IMR-90 (cell line): ENCODE measurements around the gene SIGLEC15. TPM values are rescaled to one million over a fixed set of nuclear protein-coding genes. Genes with fewer than 3 reads are reported as not detected.

Experiments used
- ATAC-seq: fragments of 200-7000 bp; cut with Tn5 transposase; 2 replicates; pipeline ENCODE4 v1.9.1; 2020; ENCODE audit warnings: low read depth, mild to moderate bottlenecking, moderate library complexity
- BruUV-seq: library from RNA; stranded (reverse); fragments of 400-500 nt; replicated peaks from 2 replicates; lab custom pipeline; 2021; lab: Mats Ljungman, UMichigan
- CTCF ChIA-PET: fragments of 300-600 bp; formaldehyde crosslinking; extraction: SDS; loops from one replicate; lab custom pipeline; 2021; ENCODE audit warnings: antibody characterized with exemption; lab: Yijun Ruan, JAX
- POLR2A ChIA-PET: fragments of 300-600 bp; sonication (Branson Sonifier 250); formaldehyde crosslinking; loops from one replicate; lab custom pipeline; 2022; ENCODE audit warnings: antibody characterized with exemption; ENCODE audit not compliant: unreplicated experiment; lab: Charles Lee
- DNase-seq: peaks from one replicate; pipeline ENCODE4 v3.0.0; 2013
- H2AFZ ChIP-seq: replicated peaks from 2 replicates; pipeline ENCODE3; 2013; ENCODE audit warnings: low read length, mild to moderate bottlenecking; ENCODE audit not compliant: poor library complexity
- H2AK5ac ChIP-seq: 2 replicates; pipeline ENCODE4 v1.6.1; 2013; ENCODE audit warnings: low read depth, low read length, inconsistent platforms
- H2AK9ac ChIP-seq: replicated peaks from 2 replicates; pipeline ENCODE3; 2013; ENCODE audit warnings: mild to moderate bottlenecking, low read depth, low read length, moderate library complexity; ENCODE audit not compliant: poor library complexity
- H2BK120ac ChIP-seq: 2 replicates; pipeline ENCODE4 v1.6.1; 2013; ENCODE audit warnings: low read depth, low read length, inconsistent platforms
- H2BK15ac ChIP-seq: 3 replicates; pipeline ENCODE4 v1.6.1; 2013; ENCODE audit warnings: low read depth, low read length, inconsistent platforms
- H2BK20ac ChIP-seq: 2 replicates; pipeline ENCODE4 v1.6.1; 2013; ENCODE audit warnings: low read depth, mild to moderate bottlenecking, inconsistent platforms, low read length, moderate library complexity
- H2BK5ac ChIP-seq: 2 replicates; pipeline ENCODE4 v1.6.1; 2013; ENCODE audit warnings: mild to moderate bottlenecking, low read depth, low read length, inconsistent platforms; ENCODE audit not compliant: poor library complexity, severe bottlenecking
- H3K14ac ChIP-seq: replicated peaks from 2 replicates; pipeline ENCODE4 v1.6.1; 2013; ENCODE audit warnings: low read depth, low read length, inconsistent platforms
- H3K18ac ChIP-seq: 2 replicates; pipeline ENCODE4 v1.6.1; 2013; ENCODE audit warnings: low read depth, low read length, control low read depth
- H3K23ac ChIP-seq: 2 replicates; pipeline ENCODE4 v1.6.1; 2013; ENCODE audit warnings: low read depth, low read length, inconsistent platforms
- H3K27ac ChIP-seq: 2 replicates; pipeline ENCODE4 v1.5.1; 2013; ENCODE audit warnings: mild to moderate bottlenecking, control low read depth, low read length; ENCODE audit not compliant: insufficient read depth
- H3K27me3 ChIP-seq: 2 replicates; pipeline ENCODE4 v1.6.1; 2013; ENCODE audit warnings: low read length; ENCODE audit not compliant: control insufficient read depth, insufficient read depth
- H3K36me3 ChIP-seq: 2 replicates; pipeline ENCODE4 v1.6.1; 2013; ENCODE audit warnings: low read length, mixed read lengths; ENCODE audit not compliant: control insufficient read depth, insufficient read depth
- H3K4ac ChIP-seq: 2 replicates; pipeline ENCODE4 v1.6.1; 2013; ENCODE audit warnings: low read depth, low read length, inconsistent platforms
- H3K4me1 ChIP-seq: 2 replicates; pipeline ENCODE4 v1.6.1; 2013; ENCODE audit warnings: low read length, mixed read lengths; ENCODE audit not compliant: control insufficient read depth, insufficient read depth
- H3K4me2 ChIP-seq: 2 replicates; pipeline ENCODE4 v1.6.1; 2013; ENCODE audit warnings: low read depth, mild to moderate bottlenecking, control low read depth, low read length, moderate library complexity
- H3K4me3 ChIP-seq: 2 replicates; pipeline ENCODE4 v1.5.1; 2013; ENCODE audit warnings: low read depth, mild to moderate bottlenecking, control low read depth, low read length, moderate library complexity; ENCODE audit not compliant: insufficient read depth
- H3K56ac ChIP-seq: 2 replicates; pipeline ENCODE4 v1.6.1; 2013; ENCODE audit warnings: low read length, inconsistent platforms; ENCODE audit not compliant: insufficient read depth; ENCODE audit errors: extremely low read depth
- H3K79me1 ChIP-seq, 2 experiments: 2 replicates each; pipeline ENCODE4 v1.6.1; 2013; ENCODE audit warnings: low read length in 2 of 2, inconsistent platforms in 1 of 2, low read depth in 1 of 2
- H3K9ac ChIP-seq: 2 replicates; pipeline ENCODE4 v1.6.1; 2013; ENCODE audit warnings: low read depth, low read length, control low read depth
- H3K9me1 ChIP-seq: 2 replicates; pipeline ENCODE4 v1.6.1; 2013; ENCODE audit warnings: low read length, inconsistent platforms; ENCODE audit not compliant: insufficient read depth
- H3K9me3 ChIP-seq: 2 replicates; pipeline ENCODE4 v1.6.1; 2013; ENCODE audit warnings: low read length; ENCODE audit not compliant: control insufficient read depth, insufficient read depth
- H4K20me1 ChIP-seq: 2 replicates; pipeline ENCODE4 v1.6.1; 2013; ENCODE audit warnings: low read length, inconsistent platforms; ENCODE audit not compliant: insufficient read depth
- H4K5ac ChIP-seq: 2 replicates; pipeline ENCODE4 v1.6.1; 2013; ENCODE audit warnings: mild to moderate bottlenecking, low read depth, low read length, control low read depth
- H4K8ac ChIP-seq, 2 experiments: 2 replicates each; pipeline ENCODE4 v1.6.1; 2013; ENCODE audit warnings: low read depth in 2 of 2, low read length in 2 of 2, control low read depth in 1 of 2, inconsistent platforms in 1 of 2
- H4K91ac ChIP-seq: 2 replicates; pipeline ENCODE4 v1.6.1; 2013; ENCODE audit warnings: low read depth, low read length, inconsistent platforms; ENCODE audit not compliant: insufficient read depth
- BHLHE40 ChIP-seq: fragments of 150-350 bp; IDR thresholded peaks from 2 replicates; pipeline ENCODE4 v1.6.1; 2016; ENCODE audit warnings: mild to moderate bottlenecking, low read depth, low read length
- CEBPB ChIP-seq: IDR thresholded peaks from 2 replicates; pipeline ENCODE4 v1.6.1; 2012; ENCODE audit warnings: low read depth, low read length, improper control_type of control experiment
- CTCF ChIP-seq: conservative IDR thresholded peaks from 2 replicates; pipeline ENCODE4 v1.5.1; 2012; ENCODE audit warnings: mild to moderate bottlenecking, low read depth, low read length, improper control_type of control experiment
- FOS ChIP-seq: fragments of 150-350 bp; IDR thresholded peaks from 2 replicates; pipeline ENCODE4 v1.6.1; 2016; ENCODE audit warnings: low read depth, low read length
- MAFK ChIP-seq: IDR thresholded peaks from 2 replicates; pipeline ENCODE4 v1.6.1; 2012; ENCODE audit warnings: low read depth, low read length, improper control_type of control experiment
- MAZ ChIP-seq: IDR thresholded peaks from 2 replicates; pipeline ENCODE4 v1.6.1; 2012; ENCODE audit warnings: low read depth, mild to moderate bottlenecking, low read length, improper control_type of control experiment, moderate library complexity, borderline replicate concordance
- MXI1 ChIP-seq: IDR thresholded peaks from 2 replicates; pipeline ENCODE4 v1.6.1; 2012; ENCODE audit warnings: low read depth, mild to moderate bottlenecking, low read length, moderate library complexity, borderline replicate concordance
- NFE2L2 ChIP-seq: fragments of 150-350 bp; IDR thresholded peaks from 2 replicates; pipeline ENCODE4 v1.6.1; 2016; ENCODE audit warnings: low read depth, mild to moderate bottlenecking, low read length
- POLR2A ChIP-seq: IDR thresholded peaks from 2 replicates; pipeline ENCODE4 v1.6.1; 2012; ENCODE audit warnings: mild to moderate bottlenecking, low read depth, low read length
- RAD21 ChIP-seq: IDR thresholded peaks from 2 replicates; pipeline ENCODE4 v1.6.1; 2012; ENCODE audit warnings: low read length, improper control_type of control experiment
- RFX5 ChIP-seq: IDR thresholded peaks from 2 replicates; pipeline ENCODE4 v1.8.0; 2012; ENCODE audit warnings: low read depth, mild to moderate bottlenecking, low read length, moderate library complexity
- WGBS, 2 experiments: methylation state at CpG; one replicate each; pipeline versions ENCODE4 v1.1.5 to v1.1.7; 2013; ENCODE audit warnings: missing lambda C conversion rate in 2 of 2; ENCODE audit not compliant: insufficient read length in 1 of 2; ENCODE audit errors: extremely low coverage in 2 of 2; 5-methylcytosine and 5-hydroxymethylcytosine counted together
- dilution Hi-C: fragments of 300-500 bp; cut with HindIII; formaldehyde crosslinking; loops from one replicate; pipeline ENCODE4 v1.14.3; 2018; ENCODE audit warnings: low sequenced_read_pairs; ENCODE audit not compliant: unreplicated experiment
- in situ Hi-C: fragments of 300-500 bp; cut with MboI; formaldehyde crosslinking; loops from 3 replicates; pipeline ENCODE4 v1.14.3; 2019; ENCODE audit warnings: low sequenced_read_pairs, inconsistent platforms, mixed read lengths
- intact Hi-C: fragments of 100-400 bp; cut with micrococcal nuclease; formaldehyde crosslinking; loops from 2 replicates; pipeline ENCODE4 v1.10.0; 2022
- polyA plus RNA-seq, 3 experiments: library from polyadenylated mRNA; depleted of rRNA; stranded (reverse); fragments of >200 nt; gene quantifications; 2 replicates each; pipeline ENCODE4 v1.2.3, GENCODE V29; 2012; ENCODE audit warnings: low replicate concordance in 1 of 3
- total RNA-seq: library from RNA; depleted of rRNA; stranded (reverse); fragments of >200 nt; gene quantifications from 2 replicates; pipeline ENCODE4 v1.2.3, GENCODE V29; 2012
- TF ChIP-seq, protein P1 (sequence below): fragments of 150-350 bp; IDR thresholded peaks from 2 replicates; pipeline ENCODE4 v1.6.1; 2016; ENCODE audit warnings: low read depth, mild to moderate bottlenecking, low read length, moderate library complexity, borderline replicate concordance
- TF ChIP-seq, protein P2 (sequence below): fragments of 150-350 bp; IDR thresholded peaks from 2 replicates; pipeline ENCODE4 v1.6.1; 2017; ENCODE audit warnings: mild to moderate bottlenecking, antibody characterized with exemption, low read length, low read depth

Gene SIGLEC15
- total and polyA plus RNA-seq, 2 of the 4 experiments (the other 2 are of a cell fraction): 1.1 to 1.8 TPM

DNA sequence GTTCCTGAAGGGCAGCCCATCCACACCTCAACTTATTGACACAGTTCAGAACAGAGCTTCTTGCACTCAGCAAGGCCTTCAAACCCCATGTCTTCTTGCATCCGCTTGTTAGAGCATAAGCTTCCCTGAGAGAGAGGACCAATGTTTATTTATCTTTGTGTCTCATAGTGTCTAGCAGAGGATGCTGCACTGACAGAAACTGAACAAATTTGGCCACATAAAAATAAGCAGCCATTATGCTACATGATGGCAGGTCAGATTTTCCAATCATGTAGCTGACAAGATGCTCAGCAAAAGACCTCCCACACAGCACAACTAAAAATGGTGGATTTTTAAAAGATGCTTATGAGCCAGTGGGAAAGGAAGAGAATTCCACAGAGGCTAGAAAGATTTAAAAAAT lies 38.1 kb upstream of the SIGLEC15 start:
- Histone ChIP-seq H3K56ac (peak overlapping the region; percentile 45; the same call in 1 of the 2 replicates), H2AK9ac (peak overlapping the region; percentile 18), H4K5ac (peak overlapping the region; percentile 61; the same call in 1 of the 2 replicates), H2AFZ (peak overlapping the region; percentile 9), H3K4me1 (peaks cover 27% of the 10 kb centered on the region), H3K27me3 (no peaks in the 10 kb centered on the region), H3K4me3 (no peak overlapping the region), H3K9ac (no peak overlapping the region), H3K23ac (peak overlapping the region; percentile 4; the same call in 1 of the 2 replicates), H2BK15ac (peak overlapping the region; percentile 16; the same call in 1 of the 3 replicates), H3K79me1 (peaks cover 0 to 6% of the 10 kb centered on the region in 2 experiments; a peak in 2 of 4 replicates), H2BK5ac (peak overlapping the region; percentile 48), H3K36me3 (no peaks in the 10 kb centered on the region), H3K4me2 (no peak overlapping the region), H3K9me1 (peaks cover 12% of the 10 kb centered on the region), H2AK5ac (peak overlapping the region; percentile 68; the same call in 1 of the 2 replicates), H2BK120ac (peak overlapping the region; percentile 70), H3K18ac (peak overlapping the region; percentile 74), H3K9me3 (no peaks in the 10 kb centered on the region), H4K91ac (peak overlapping the region; percentile 75), H3K27ac (0 out of 2 replicates have a peak overlapping the region, but pooled peaks have one; percentile 11), H3K14ac (peak overlapping the region; percentile 50), H4K8ac (peak overlapping the region in 1 of 2 experiments; percentile 92; a peak in 2 of 4 replicates), H4K20me1 (no peaks in the 10 kb centered on the region), H3K4ac (peak overlapping the region; percentile 69), H2BK20ac (peak overlapping the region; percentile 87)
- POLR2A ChIA-PET: no interaction called here
- CTCF ChIA-PET: no interaction called here
- dilution Hi-C loops: no loop called here
- TF ChIP-seq POLR2A: no peak
- no peak for TF ChIP-seq NFE2L2
- TF ChIP-seq CEBPB: no peak
- TF ChIP-seq, protein P1, sequence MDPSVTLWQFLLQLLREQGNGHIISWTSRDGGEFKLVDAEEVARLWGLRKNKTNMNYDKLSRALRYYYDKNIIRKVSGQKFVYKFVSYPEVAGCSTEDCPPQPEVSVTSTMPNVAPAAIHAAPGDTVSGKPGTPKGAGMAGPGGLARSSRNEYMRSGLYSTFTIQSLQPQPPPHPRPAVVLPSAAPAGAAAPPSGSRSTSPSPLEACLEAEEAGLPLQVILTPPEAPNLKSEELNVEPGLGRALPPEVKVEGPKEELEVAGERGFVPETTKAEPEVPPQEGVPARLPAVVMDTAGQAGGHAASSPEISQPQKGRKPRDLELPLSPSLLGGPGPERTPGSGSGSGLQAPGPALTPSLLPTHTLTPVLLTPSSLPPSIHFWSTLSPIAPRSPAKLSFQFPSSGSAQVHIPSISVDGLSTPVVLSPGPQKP: no peak
- TF ChIP-seq, protein P2, sequence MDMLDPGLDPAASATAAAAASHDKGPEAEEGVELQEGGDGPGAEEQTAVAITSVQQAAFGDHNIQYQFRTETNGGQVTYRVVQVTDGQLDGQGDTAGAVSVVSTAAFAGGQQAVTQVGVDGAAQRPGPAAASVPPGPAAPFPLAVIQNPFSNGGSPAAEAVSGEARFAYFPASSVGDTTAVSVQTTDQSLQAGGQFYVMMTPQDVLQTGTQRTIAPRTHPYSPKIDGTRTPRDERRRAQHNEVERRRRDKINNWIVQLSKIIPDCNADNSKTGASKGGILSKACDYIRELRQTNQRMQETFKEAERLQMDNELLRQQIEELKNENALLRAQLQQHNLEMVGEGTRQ: no peak
- TF ChIP-seq FOS: no peak
- TF ChIP-seq MXI1: no peak
- no peak for TF ChIP-seq RAD21
- no peak for TF ChIP-seq MAZ
- TF ChIP-seq CTCF: no peak
- no peak for TF ChIP-seq MAFK
- no peak for TF ChIP-seq RFX5
- no peak for TF ChIP-seq BHLHE40
- ATAC-seq (peak; percentile 21; the same call in 1 of the 2 replicates), DNase-seq (peak; percentile 65)
- in situ Hi-C loops: loop anchor here (10.0 kb wide), 1 partner anchor 57 kb away; no protein-coding TSS in a partner anchor
- no TSS peak for BruUV-seq
- intact Hi-C loops: no loop called here
- no CpG with 5 or more reads among the region's 1 CpG for WGBS, 2 experiments
